Uterus (tissue), 2 donors: ENCODE data around the gene B3GNT9.

Experiments used
- POLR2A ChIP-seq, 2 donors: fragments of 450-650 bp; IDR thresholded peaks; one replicate each; pipeline ENCODE4 v1.6.1; 2016; ENCODE audit warnings: antibody characterized with exemption in 2 of 2, mild to moderate bottlenecking in 1 of 2, moderate library complexity in 1 of 2
- TF ChIP-seq, protein P1 (sequence below), 4 experiments: fragments of 200-600 bp in 2 of 4; fragments of 450-650 bp in 2 of 4; sonication (generic) in 2 of 4; IDR thresholded peaks; one replicate each; pipeline ENCODE4 v1.5.1; 2016 to 2019; ENCODE audit warnings: antibody characterized with exemption in 4 of 4, mild to moderate bottlenecking in 2 of 4, moderate library complexity in 1 of 4

DNA sequence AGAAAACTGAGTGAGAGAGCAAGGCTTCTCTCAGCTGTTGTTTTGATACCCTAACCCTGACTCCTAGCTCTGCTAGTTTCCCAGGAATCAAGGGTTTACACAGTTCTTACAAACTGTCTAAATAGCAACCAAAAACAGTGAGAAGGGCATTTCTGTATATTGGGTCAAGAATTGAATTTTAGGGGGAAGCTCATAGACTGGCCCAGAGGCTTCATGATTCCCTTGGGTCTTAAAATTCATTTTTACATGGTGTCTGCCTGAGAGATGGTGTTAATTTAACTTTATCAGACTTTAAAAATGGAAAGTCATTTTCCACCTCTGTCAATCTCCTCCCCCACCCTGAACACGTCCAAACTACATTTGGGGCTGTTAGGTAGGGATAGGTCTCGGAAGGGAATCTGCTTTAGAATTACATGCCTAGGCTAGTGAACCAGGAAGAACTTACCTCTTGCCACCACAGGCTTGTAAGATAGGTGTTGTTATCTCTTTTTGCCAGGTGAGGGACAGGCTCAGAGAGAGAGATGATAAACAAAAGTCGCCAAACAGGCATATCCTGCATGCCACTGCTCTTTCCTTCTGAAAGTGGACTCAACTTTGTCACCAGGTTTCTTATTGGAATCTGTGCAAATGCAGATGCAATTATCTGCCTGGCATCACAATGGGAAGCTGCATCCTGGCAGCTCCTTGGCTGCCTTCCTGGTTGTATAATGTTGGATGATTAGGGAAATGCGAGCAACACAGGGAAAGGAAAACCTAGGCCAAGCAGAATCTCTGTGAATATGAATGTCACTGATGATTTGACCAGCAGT is 38.0 kb downstream of the B3GNT9 start:
- TF ChIP-seq, protein P1, sequence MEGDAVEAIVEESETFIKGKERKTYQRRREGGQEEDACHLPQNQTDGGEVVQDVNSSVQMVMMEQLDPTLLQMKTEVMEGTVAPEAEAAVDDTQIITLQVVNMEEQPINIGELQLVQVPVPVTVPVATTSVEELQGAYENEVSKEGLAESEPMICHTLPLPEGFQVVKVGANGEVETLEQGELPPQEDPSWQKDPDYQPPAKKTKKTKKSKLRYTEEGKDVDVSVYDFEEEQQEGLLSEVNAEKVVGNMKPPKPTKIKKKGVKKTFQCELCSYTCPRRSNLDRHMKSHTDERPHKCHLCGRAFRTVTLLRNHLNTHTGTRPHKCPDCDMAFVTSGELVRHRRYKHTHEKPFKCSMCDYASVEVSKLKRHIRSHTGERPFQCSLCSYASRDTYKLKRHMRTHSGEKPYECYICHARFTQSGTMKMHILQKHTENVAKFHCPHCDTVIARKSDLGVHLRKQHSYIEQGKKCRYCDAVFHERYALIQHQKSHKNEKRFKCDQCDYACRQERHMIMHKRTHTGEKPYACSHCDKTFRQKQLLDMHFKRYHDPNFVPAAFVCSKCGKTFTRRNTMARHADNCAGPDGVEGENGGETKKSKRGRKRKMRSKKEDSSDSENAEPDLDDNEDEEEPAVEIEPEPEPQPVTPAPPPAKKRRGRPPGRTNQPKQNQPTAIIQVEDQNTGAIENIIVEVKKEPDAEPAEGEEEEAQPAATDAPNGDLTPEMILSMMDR (IDR thresholded peaks at IDR 0.05): no peak
- TF ChIP-seq POLR2A (IDR thresholded peaks at IDR 0.05): no peak
